Right cardiac atrium (tissue), 5 donors: Measurements from ENCODE around the gene ZC3H12D. TPM values are rescaled to one million over a fixed set of nuclear protein-coding genes. Genes with fewer than 3 reads are reported as not detected.

Experiments
- ATAC-seq, 2 donors: fragments of 200-7000 bp; cut with Tn5 transposase; one replicate each; pipeline versions ENCODE4 v1.8.0 to v1.9.1; 2020; ENCODE audit warnings: moderate library complexity in 2 of 2, mild to moderate bottlenecking in 1 of 2
- DNase-seq, 3 donors: peaks; one replicate each; pipeline ENCODE4 v3.0.0-alpha.2; 2020
- H3K27ac ChIP-seq: one replicate; pipeline ENCODE4 v1.5.1; 2013; ENCODE audit warnings: mild to moderate bottlenecking, low read length, control low read depth, moderate library complexity
- H3K27me3 ChIP-seq: one replicate; pipeline ENCODE4 v1.6.1; 2013; ENCODE audit not compliant: control insufficient read depth, insufficient read depth
- H3K4me1 ChIP-seq: one replicate; pipeline ENCODE4 v1.6.1; 2013; ENCODE audit warnings: low read length; ENCODE audit not compliant: control insufficient read depth, insufficient read depth
- H3K4me3 ChIP-seq: one replicate; pipeline ENCODE4 v1.5.1; 2013; ENCODE audit warnings: low read length, control low read depth
- H3K9me3 ChIP-seq: one replicate; pipeline ENCODE4 v1.6.1; 2013; ENCODE audit warnings: low read length; ENCODE audit not compliant: control insufficient read depth
- WGBS: extraction: QIAGEN DNeasy Blood & Tissue Kit; methylation state at CpG from one replicate; pipeline ENCODE4 v1.1.7; 2013; 5-methylcytosine and 5-hydroxymethylcytosine counted together
- intact Hi-C, 4 donors: fragments of 100-400 bp; cut with DNase I; formaldehyde crosslinking; loops; one replicate each; pipeline versions ENCODE4 v1.11.0 to v1.14.0; 2022 to 2023
- polyA plus RNA-seq: library from polyadenylated mRNA; stranded (reverse); fragments of 200-250 nt; gene quantifications from one replicate; pipeline ENCODE4 v1.2.3, GENCODE V29; 2013
- total RNA-seq, 4 donors: library from RNA; stranded (reverse); fragmentation: NEBNext Ultra II Directional; extraction: Animal tissue kit (Norgen Biotek cat#: 25700); gene quantifications; one replicate each; pipeline ENCODE4 v1.2.1, GENCODE V29; 2021
- donor health status: healthy with polysubstance abuse.
- donor health status: DM: no; HTN: yes; CAD: no.
- donor health status: DM: no; HTN: no; CAD: no.
- donor health status: DM: no; HTN: yes; CAD: no; lungs with severe emphysema.
- donor health status: DM: yes; HTN: yes; CAD: no.

ZC3H12D gene
- total and polyA plus RNA-seq, 5 donors, result 0.34 to 1.1 (median 0.56) TPM

GRCh38 chr6:149483334-149483725 is 1.5 kb downstream of the ZC3H12D start:
- Histone ChIP-seq H3K27me3 (no peaks in the 10 kb centered on the region), H3K9me3 (no peaks in the 10 kb centered on the region), H3K4me1 (peaks cover 5% of the 10 kb centered on the region), H3K4me3 (no peak overlapping the region), H3K27ac (no peak overlapping the region)
- DNase-seq, result no peak
- intact Hi-C loops, result no loop called here
- ATAC-seq, result peak in 1 of 2 donors; percentile 5
- 76% methylated on average over 3 of the region's 3 CpGs for WGBS

- Histone ChIP-seq H3K9me3 (no peaks in the 10 kb centered on the region), H3K27ac (peak overlapping the region; percentile 89), H3K27me3 (no peaks in the 10 kb centered on the region), H3K4me3 (peak overlapping the region; percentile 55), H3K4me1 (peaks cover 5% of the 10 kb centered on the region)
- no peak for DNase-seq
- 59% methylated on average over 14 of the region's 14 CpGs for WGBS
- ATAC-seq, result peak; percentile 3 to 9
- intact Hi-C loops, result no loop called here
Measured at GRCh38 chr6:149482545-149483333, 2.1 kb downstream of the ZC3H12D start.

- DNase-seq, result no peak
- H3K27me3 ChIP-seq, result no peaks in the 10 kb centered on the region
- H3K4me3 ChIP-seq, result no peak overlapping the region
- 90% methylated on average over 18 of the region's 18 CpGs for WGBS
- intact Hi-C loops, result no loop called here
- no peak for ATAC-seq
- no peak overlapping the region for H3K27ac ChIP-seq
- H3K4me1 ChIP-seq, result peaks cover 5% of the 10 kb centered on the region
- H3K9me3 ChIP-seq, result no peaks in the 10 kb centered on the region
Measured at GRCh38 chr6:149480502-149481280, 4.1 kb downstream of the ZC3H12D start.

- Histone ChIP-seq H3K9me3 (no peaks in the 10 kb centered on the region), H3K4me3 (no peak overlapping the region), H3K27me3 (no peaks in the 10 kb centered on the region), H3K27ac (no peak overlapping the region), H3K4me1 (peaks cover 2% of the 10 kb centered on the region)
- DNase-seq, result no peak
- intact Hi-C loops, result no loop called here
- ATAC-seq, result no peak
- 93% methylated on average over 5 of the region's 5 CpGs for WGBS
Measured at GRCh38 chr6:149478631-149479314, 6.0 kb downstream of the ZC3H12D start.

- no peak for DNase-seq
- Histone ChIP-seq H3K27ac (no peak overlapping the region), H3K27me3 (no peaks in the 10 kb centered on the region), H3K4me1 (no peaks in the 10 kb centered on the region), H3K4me3 (no peak overlapping the region), H3K9me3 (no peaks in the 10 kb centered on the region)
- 82% methylated on average over 5 of the region's 5 CpGs for WGBS
- peak in 1 of 2 donors; percentile 4 for ATAC-seq
- intact Hi-C loops, result no loop called here
Measured at GRCh38 chr6:149477544-149477943, 7.3 kb downstream of the ZC3H12D start.

GRCh38 chr6:149476789-149477455 is 7.9 kb downstream of the ZC3H12D start:
- intact Hi-C loops, result no loop called here
- Histone ChIP-seq H3K4me1 (no peaks in the 10 kb centered on the region), H3K4me3 (no peak overlapping the region), H3K27ac (no peak overlapping the region), H3K9me3 (no peaks in the 10 kb centered on the region), H3K27me3 (no peaks in the 10 kb centered on the region)
- DNase-seq (no peak), ATAC-seq (no peak)
- WGBS, result 67% methylated on average over 6 of the region's 6 CpGs

- H3K4me1 ChIP-seq, result no peaks in the 10 kb centered on the region
- ATAC-seq (peak in 1 of 2 donors; percentile 17), DNase-seq (no peak)
- intact Hi-C loops, result no loop called here
- no peaks in the 10 kb centered on the region for H3K9me3 ChIP-seq
- no peaks in the 10 kb centered on the region for H3K27me3 ChIP-seq
- H3K4me3 ChIP-seq, result no peak overlapping the region
- 87% methylated on average over 30 of the region's 30 CpGs for WGBS
- H3K27ac ChIP-seq, result no peak overlapping the region
Measured at GRCh38 chr6:149474108-149474935, 10.5 kb downstream of the ZC3H12D start.

GRCh38 chr6:149473080-149474052 is 11.4 kb downstream of the ZC3H12D start:
- WGBS, result 49% methylated on average over 21 of the region's 21 CpGs

GRCh38 chr6:149472241-149472640 is 12.6 kb downstream of the ZC3H12D start:
- intact Hi-C loops, result no loop called here
- Histone ChIP-seq H3K4me1 (no peaks in the 10 kb centered on the region), H3K27ac (no peak overlapping the region), H3K4me3 (no peak overlapping the region), H3K9me3 (no peaks in the 10 kb centered on the region), H3K27me3 (no peaks in the 10 kb centered on the region)
- no peak for DNase-seq
- 99% methylated on average over 5 of the region's 5 CpGs for WGBS
- ATAC-seq, result no peak

More at GRCh38 chr6:149473080-149474052, 11.4 kb downstream of the ZC3H12D start:
- H3K4me3 ChIP-seq, result no peak overlapping the region
- DNase-seq, result peak; percentile 45 to 69 (median 68)
- intact Hi-C loops, result no loop called here
- no peaks in the 10 kb centered on the region for H3K27me3 ChIP-seq
- H3K9me3 ChIP-seq, result no peaks in the 10 kb centered on the region
- peak; percentile 77 to 86 for ATAC-seq
- no peaks in the 10 kb centered on the region for H3K4me1 ChIP-seq
- no peak overlapping the region for H3K27ac ChIP-seq
